Measurements from ENCODE around the gene ASAP3. TPM values are rescaled to one million over a fixed set of nuclear protein-coding genes. Genes with fewer than 3 reads are reported as not detected.
"Not testable (repeated sequence)": the region's sequence is repeated elsewhere in the genome, so short reads cannot be mapped to it uniquely, and the experiment has no call there.

ASAP3 gene
- total RNA-seq, 1 donor from 2014 or later, result 45.9 TPM

- H3K36me3 ChIP-seq (ENCODE audit: control insufficient read depth in 3 of 3, insufficient read depth in 3 of 3, low read length in 3 of 3), result peaks cover 17 to 41% (median 31%) of the 10 kb centered on the region in 3 donors
These were observed 103.3 kb downstream of the ASAP3 start for GRCh38 chr1:23380719-23381118.

GRCh38 chr1:23380236-23380635 lies 103.7 kb downstream of the ASAP3 start:
- H3K9me3 ChIP-seq (ENCODE audit: control insufficient read depth in 3 of 3, low read length in 3 of 3); H3K27ac ChIP-seq (ENCODE audit: low read depth, low read length); H3K27me3 ChIP-seq (ENCODE audit: control insufficient read depth in 3 of 3, insufficient read depth in 3 of 3, low read length in 3 of 3); H3K4me3 ChIP-seq (ENCODE audit: low read length in 3 of 3); H3K9ac ChIP-seq (ENCODE audit: low read depth in 1 of 3, low read length in 3 of 3): not testable (repeated sequence)
- peaks cover 18 to 24% (median 18%) of the 10 kb centered on the region in 3 donors for H3K4me1 ChIP-seq (ENCODE audit: control insufficient read depth in 3 of 3, insufficient read depth in 3 of 3, low read length in 3 of 3)
- peaks cover 17 to 36% (median 26%) of the 10 kb centered on the region in 3 donors for H3K36me3 ChIP-seq (ENCODE audit: control insufficient read depth in 3 of 3, insufficient read depth in 3 of 3, low read length in 3 of 3)

More at GRCh38 chr1:23380719-23381118, 103.3 kb downstream of the ASAP3 start:
- H3K9me3 ChIP-seq (ENCODE audit: control insufficient read depth in 3 of 3, low read length in 3 of 3), result no peaks in the 10 kb centered on the region
- no peak overlapping the region for H3K9ac ChIP-seq (ENCODE audit: low read depth in 1 of 3, low read length in 3 of 3)
- H3K27me3 ChIP-seq (ENCODE audit: control insufficient read depth in 3 of 3, insufficient read depth in 3 of 3, low read length in 3 of 3), result no peaks in the 10 kb centered on the region
- peaks cover 18 to 24% (median 18%) of the 10 kb centered on the region in 3 donors for H3K4me1 ChIP-seq (ENCODE audit: control insufficient read depth in 3 of 3, insufficient read depth in 3 of 3, low read length in 3 of 3)
- no peak overlapping the region for H3K27ac ChIP-seq (ENCODE audit: low read depth, low read length)
- H3K4me3 ChIP-seq (ENCODE audit: low read length in 3 of 3), result no peak overlapping the region

Other genes starting within 250 kb of the ASAP3 start
- gene HNRNPR, start 139.9 kb downstream of the ASAP3 start, total RNA-seq, result 83.5 TPM
- 67.3 TPM for gene ZNF436, start 114.3 kb downstream of the ASAP3 start, total RNA-seq
- gene TCEA3, start 59.4 kb downstream of the ASAP3 start, total RNA-seq, result 314 TPM
- gene E2F2, start 47.1 kb upstream of the ASAP3 start, total RNA-seq, result 5.7 TPM
- 120 TPM for gene ID3, start 75.3 kb upstream of the ASAP3 start, total RNA-seq
- 1,434 TPM for gene RPL11, start 207.6 kb upstream of the ASAP3 start, total RNA-seq

All from skeletal muscle tissue (tissue), 4 donors.